Retina (tissue), 1 donor: ENCODE data around the gene NHSL2.
"Not testable (repeated sequence)": the region's sequence is repeated elsewhere in the genome, so short reads cannot be mapped to it uniquely, and the experiment has no call there.

Experiments used
- DNase-seq: peaks from one replicate; pipeline ENCODE4 v3.0.0-alpha.2; 2016

NHSL2 gene

DNA sequence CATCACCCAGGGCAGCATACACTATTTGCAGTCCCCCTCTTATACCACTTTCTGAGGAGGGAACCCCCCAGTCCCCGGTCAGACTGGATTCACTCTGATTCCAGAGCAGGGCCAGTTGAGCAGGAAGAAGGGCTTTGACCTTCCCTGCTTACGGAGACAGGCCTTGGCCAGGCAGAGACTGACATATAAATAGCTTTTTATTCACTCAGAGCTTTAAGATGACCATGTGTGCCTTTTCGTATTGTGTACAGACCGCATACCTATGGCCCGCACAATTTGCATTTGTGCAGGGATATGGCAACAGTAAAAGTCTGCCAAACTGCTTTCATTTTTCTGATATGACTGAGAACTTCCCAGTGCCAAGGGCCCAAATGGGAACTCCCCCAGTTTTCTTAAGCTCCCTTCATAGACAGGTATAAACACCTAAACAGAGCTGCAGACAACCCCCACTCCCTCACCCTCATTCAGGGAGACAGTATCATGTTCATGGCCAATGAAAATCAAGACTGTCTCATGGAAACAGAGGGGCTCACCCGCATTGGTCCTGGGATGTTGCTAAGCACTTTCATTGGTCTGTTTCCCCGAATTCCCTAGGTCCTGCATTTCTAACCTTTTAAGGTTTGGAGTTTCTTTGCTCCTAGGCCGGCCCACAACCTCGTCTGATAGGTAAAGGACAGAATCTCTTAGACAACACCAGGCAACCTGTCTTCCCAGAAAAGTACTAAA is 135.1 kb downstream of the NHSL2 start:
- DNase-seq, result no peak

DNA sequence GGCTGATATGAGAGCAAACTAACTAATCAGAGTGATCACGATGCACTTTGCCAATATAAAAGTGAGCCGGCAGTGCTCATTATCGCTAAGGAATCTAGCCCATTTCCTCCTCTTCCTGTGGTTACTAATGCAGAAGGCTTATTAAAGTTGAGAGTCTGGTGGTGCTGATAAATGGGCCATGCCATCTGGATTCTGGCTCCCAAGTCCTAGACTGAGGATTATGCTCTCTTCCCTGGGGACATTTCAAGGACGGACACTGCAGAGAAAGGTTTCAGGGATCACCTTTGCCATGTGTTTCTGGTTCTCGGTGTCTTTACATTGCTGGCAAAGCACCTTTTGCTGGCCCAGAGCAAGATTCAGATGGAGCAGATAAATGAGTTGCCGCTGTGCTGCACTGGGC is 135.8 kb downstream of the NHSL2 start:
- no peak for DNase-seq

DNA sequence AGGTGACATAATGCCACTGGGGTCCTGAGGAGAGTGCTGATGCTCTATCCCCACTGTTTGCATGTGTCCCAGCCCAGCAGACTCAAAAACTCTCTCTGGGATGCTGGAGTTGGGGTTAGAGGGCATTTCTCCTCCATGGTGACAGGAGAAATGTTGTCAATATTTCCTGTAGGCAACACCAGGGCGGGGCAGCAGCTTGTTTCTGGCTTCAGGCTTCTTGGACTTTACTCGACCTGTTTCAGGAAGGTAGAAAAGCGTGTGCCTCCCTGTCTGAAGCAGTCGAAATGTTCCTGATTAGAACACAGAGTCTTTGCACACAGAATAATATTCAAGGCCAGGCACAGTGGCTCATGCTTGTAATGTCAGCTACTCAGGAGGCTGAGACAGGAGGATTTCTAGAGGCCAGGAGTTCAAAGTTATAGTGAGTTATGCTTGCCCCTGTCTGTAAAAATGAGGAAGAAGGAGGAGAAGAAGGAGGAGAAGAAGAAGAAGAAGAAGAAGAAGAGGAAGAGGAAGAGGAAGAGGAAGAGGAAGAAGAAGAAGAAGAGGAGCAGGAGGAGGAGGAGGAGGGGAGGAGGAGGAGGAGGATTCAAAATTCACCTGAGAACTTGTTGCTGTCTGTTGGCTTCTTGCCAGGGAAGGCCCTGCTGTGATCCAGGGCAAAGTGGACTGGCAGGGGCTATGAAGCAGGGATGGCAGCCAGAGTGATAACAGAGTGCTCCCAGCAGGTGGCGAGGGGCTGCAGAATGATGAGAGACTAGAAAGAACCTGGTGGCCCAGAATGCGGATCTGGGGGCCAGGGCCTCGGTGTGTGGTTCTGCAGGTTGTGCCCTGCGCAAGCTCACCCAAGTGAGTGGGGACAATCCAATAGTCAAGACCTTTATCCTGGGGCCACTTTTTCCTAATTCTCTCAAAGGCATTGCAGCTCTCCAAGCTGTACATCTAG is 138.1 kb downstream of the NHSL2 start:
- no peak for DNase-seq

DNA sequence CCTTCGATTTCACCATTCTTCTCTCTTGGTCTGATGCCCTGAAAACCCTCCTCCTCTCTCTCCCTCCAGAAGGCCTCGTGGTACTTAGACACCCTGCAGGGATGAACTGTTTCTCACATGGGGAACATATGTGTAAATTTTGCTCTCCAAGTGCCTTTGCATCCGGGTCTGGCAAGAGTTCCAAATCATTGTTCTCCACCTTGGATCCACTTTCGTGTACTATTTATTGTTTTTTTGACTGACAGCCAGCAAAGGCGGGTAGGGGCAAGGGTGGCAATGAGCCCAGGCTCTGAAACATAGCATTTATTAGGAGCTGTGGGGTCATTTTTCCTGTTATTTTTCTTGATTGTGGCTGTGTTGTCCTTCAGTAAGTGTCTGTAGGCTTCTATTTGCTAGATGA is 139.4 kb downstream of the NHSL2 start:
- no peak for DNase-seq

DNA sequence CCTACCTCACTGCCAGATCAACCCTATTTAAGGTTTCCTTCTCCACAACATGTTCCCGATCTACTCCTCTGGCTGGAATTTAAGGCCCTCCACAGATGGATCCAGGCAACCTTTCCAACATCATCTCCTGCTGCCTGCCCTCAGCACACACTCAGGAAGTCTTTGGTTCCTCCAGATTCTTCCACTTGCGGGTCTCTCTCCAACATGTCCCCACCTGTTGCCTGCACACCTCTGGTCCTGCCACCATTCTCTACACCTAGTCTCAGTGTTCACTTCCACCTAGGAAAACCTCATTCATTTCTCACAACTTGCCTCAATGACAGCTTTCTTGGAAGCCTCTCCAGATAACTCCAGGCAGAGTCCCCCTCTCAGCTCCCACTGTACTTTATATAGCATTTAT is 140.9 kb downstream of the NHSL2 start:
- DNase-seq, result no peak

DNA sequence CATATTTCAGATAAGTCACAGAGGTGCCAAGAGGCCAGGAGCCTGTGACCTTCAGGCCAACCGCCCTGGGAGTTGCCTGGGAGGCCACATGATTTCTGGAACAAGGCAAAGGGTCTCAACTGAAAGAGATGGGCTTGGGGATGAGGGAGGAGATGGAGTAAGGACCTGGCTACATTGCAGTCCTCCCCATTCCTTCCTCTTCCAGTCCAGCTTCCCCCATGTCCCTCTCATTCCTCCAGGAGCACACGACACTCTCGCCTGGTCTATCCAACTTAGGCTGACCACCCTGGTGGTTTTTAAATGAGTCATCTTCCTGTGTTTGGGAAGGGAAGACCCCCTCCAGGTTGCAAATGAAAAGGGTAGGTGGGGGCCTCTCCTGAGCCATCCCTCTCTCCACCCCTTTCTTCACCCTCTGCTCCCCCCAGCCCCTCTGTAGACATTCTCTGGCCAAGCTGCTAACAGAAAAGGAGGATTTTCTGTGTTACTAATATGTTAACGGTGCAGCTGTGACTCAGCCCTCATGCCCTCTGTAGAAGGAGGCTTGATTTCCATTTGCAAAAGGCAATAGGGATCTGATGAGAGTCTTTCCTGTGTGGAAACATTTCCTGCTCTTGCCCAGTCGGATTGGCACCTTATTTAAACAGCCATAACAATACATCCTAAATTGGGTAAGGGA is 141.9 kb downstream of the NHSL2 start:
- DNase-seq, result no peak

DNA sequence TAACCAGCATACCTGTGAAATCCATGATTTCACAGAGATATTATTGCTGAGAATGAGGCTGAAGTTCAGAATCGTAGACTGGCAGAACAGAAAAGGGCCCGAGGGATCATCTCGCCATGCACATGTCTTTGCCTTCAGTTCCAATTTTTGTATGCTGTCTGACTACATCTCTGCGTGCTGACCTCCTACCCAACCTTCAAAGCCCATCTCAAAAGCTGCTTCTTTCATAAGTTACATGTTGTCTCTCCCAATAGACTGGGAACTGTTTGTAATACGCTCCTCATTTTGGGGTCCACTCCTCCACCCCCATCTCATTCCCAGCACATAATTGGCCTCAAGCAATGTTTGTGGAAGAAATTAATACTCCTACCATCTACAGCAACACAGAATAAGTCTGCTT is 142.9 kb downstream of the NHSL2 start:
- no peak for DNase-seq

DNA sequence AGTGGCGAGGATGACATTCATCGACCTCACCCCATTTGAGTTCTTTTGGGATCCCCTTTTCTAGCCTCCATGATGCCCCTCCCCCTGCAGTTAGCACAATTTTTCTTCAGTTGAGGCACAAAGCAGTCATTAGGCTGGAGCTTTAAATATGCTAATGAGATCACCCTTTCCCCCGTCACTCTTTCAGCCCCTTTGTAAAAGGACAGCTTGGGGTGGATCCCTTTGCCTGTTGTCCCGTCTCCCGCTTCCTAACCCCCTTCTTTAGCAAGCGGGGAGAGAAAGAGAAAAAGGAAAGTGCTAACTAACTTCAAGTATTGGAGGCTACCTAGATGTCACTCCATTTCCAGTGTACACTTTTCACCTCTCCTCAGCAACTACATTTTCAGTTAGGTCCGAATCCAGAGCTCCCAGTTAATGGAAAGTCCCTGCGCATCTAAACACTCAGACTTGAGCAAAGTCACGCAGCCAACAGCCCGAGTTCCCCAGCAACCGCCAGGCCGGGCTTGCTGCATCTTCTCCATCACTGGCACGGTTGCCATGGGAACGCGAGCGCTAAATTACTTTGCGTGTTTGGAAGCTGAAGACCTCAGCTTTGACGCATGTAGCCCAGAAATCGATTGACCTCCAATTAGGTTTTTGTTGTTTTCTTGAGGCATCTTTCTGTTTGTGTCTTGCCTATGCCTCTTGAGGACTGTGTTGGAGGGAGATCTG is 144.3 kb downstream of the NHSL2 start:
- DNase-seq, result peak; percentile 50

DNA sequence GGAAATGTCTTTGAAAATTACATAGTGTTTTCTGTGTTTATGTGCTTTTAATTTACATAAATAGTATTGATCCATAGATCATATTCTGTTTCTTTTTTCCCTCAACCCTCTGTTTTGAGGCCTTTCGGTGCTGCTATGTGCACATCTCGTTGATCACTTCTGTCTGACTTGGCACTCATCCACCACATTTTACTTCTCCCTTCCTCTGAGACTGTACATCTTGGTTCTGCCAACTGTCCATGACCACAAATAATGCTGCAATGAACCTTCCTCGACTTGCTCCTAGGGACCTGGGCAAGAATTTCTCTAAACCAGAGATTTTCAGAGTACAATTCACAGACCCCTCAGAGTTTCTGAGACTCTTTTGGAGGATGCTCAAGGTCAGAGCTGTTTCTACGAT is 146.7 kb downstream of the NHSL2 start:
- no peak for DNase-seq

DNA sequence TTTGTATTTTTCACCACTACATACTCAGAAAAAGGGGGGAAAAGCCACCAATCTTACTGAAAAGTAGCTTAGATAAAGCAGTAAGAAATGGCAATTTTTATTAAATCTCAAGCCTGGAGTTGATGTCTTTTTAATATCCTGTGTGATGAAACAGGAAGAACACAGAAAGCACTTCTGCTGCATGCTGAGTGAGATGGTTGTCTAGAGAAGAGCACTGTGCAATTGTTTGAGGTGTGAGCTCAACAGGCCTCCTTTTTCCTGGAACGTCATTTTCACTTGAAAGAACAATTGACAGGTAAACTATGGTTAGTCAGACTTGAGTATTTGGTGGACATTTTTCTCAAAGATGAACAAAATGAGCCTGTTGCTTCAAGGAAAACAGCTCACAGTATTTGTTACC is 147.2 kb downstream of the NHSL2 start:
- no peak for DNase-seq

DNA sequence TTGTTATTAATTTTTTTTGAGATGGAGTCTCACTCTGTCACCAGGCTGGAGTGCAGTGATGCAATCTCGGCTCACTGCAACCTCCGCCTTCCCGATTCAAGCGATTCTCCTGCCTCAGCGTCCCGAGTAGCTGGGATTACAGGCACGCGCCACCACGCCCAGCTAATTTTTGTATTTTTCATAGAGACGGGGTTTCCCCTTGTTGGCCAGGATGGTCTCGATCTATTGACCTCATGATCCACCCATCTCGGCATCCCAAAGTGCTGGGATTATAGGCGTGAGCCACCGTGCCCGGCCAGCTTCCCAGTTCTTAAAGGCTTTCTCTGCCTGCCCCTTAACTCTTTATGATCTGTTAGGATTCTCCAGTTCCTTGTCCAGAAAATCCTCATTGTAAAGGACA is 147.7 kb downstream of the NHSL2 start:
- not testable (repeated sequence) for DNase-seq

DNA sequence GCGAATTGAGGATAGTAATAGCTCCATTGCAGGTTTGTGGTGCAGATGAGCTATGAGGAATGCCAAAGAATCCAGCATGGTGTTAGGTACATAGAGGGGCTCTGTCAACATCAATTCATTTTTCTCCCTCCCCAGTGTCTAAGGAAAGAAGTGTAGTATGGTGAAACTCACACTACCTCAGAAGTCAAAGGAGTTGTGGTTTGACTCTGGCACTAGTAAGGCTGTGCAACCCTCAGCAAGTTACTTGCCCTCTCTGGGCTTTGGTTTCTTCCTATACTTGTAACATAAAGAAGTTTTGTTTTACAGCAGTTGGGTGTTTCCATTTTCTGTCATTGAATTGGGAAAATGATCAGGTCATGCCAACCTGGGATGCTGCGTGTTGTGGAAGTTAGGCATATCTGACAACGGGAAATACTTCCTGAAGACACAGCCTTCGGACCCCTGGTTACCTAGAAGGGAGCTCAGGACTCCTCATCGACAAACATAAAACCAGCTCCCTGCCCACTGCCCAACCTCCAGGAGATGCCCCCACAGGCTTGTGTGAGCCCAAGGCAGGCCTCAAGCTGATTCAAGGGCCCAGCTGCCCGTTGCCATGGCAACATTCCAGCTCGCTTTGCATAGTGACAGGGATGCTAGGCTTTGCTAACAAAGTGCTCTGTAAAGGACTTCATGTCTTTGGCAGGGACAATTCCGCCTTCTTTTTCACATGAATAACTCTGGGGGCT is 149.7 kb downstream of the NHSL2 start:
- DNase-seq, result peak; percentile 63

DNA sequence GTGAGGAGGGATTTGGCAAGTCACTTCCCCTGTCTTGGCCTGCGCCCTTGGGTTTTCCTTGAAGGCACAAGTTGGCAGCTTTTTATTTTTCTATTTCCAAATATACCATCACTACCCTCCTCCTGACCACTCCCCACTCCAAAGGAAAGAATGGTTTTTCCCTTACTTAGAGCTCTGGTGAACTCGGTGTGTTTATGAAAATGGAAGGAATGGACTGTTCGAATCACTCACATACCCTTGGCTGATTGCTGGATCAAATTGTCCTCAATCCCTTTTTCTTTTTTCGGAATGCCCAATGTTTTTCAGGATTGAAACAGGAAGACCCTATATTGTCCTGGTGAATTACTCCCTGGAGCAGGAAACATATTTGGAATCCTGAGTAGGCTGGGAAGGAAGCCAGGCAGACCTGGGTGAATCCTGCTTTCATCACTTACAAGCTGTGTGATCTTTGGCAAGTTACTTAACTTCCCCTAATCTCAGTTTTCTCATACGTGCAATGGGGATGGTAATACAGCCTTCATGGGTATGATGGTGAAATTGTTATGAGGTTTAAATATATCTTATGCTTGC is 150.4 kb downstream of the NHSL2 start:
- no peak for DNase-seq

DNA sequence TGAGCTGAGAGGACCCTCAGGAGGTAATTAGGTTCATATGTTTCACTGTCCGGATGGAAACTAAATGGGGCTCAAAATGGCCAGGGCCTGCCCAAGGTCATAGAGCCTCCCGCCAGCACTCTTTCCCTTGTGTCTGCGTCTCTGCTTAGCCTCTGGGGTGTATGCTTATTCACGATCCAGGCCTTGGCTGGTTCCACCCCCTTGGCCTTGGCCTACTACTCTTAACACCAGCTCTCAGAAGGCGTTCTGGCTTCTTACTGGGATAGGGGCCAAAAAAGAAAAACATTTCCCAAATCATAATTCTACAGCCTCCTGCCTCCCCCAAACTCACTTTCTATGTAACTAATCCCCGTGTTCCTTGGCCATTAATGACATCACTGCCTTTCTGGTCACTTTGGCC is 152.3 kb downstream of the NHSL2 start:
- DNase-seq, result no peak

DNA sequence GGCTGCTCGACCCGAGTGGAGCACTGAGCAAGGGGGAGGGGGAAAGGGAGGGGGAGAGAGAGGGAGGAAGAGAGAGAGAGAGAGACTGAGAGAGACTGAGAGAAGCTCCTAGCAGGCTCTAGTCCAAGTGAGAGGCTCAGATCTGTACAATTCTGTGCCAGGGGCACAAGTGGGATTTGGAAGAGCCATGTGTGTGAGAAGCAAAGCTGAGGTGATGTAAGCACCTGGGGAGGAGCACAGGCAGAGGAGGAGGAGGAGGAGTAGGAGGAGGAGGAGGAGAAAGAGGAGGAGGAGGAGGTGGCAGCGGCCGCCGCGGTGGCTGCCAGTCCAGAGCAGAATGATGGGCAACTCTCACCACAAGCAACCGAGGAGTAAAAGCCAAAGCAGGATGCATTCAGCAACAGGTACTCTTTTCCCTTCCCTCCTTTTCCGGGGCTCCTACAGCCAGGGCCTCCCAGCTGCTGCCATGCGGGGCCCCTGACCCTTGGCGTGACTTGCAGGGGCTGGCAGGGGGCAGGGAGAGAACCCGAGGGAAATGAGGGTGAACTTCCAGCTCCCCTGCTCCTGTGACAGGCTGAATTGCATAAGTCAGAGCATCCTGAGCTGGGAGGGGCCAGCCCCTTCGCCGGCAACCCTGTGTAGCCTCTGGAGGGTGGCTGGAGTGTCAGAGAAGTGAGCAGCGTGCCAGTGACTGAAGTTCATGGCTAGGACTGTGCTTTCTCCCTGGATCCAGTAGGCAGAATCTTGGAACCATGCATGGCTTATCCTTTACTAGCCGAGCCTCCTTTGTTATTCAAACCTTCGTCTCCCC is 158.9 kb downstream of the NHSL2 start:
- no peak for DNase-seq

DNA sequence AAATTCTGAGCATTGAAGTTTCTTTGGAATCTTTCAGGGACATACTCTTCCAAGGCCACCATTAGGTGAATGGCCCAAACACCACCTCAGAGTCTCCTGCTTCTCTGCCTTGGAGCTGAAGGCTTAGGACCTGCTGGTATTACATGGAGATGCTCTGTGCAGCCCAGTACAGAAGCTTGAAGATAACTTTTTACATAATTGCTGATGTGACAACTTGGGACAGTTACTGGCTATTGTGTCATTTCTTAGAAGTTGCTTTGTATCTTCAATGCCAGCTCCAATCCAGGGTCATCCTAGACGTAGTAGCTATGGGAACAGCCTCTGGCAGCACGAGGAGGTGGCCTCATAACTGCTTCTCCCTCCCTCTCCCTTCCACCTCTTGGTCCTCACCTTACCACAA is 160.6 kb downstream of the NHSL2 start:
- no peak for DNase-seq

DNA sequence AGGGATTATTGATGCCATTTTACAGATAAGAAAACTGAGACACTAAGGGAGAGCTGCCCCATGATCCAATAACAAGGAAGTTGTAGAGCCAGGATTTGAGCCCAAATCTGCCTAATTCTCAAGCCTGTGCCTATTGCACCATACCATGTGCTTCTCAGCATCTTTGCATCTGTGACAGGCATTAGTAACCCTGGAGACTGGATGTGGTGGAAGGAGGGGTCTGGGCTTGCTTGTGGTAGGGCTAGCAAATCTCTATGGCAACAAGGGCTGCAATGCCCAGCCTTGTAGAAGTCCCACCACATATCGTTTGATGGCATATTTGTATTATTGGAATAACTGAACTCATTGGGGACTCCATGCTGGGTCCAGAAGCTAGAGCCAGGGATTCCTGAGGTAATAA is 163.0 kb downstream of the NHSL2 start:
- DNase-seq, result no peak

DNA sequence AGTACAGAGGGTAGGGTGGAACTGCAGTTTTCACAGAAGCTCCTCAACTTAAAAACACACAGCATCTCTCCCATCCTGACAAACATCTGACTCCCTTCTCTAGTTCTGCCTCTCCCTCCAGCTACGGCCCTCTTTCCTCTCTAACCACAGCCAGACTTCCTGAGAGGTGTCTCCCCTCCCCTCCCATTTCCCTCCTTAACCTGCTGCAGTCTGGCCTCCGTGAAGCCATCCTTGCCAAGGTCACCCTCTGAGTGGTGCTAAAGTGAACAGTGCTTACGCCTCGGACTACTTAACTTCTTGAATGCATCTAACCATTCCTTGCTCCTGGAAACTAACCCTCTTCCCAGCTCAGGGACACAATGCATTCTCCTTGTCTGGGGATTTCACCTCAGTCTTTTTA is 167.8 kb downstream of the NHSL2 start:
- DNase-seq, result no peak

DNA sequence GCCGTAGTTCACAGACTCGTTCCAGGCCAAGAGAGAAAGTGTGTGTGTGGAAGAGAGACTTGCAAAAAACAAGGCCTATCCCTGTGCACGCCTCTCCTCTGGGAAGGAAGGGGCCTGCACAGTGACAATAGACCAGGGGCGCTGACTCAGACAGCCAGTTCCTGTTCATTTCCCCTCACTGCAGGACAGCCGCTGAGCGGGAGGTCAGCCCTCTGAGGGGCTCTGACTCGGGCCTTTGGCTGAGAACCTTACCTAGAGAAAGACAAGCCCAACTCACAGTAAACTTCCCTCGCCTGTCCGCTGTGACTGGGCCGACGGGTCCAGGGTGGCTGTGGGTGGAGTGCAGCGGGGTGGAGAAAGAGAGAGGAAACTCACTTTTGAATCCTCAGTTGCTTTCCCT is 169.0 kb downstream of the NHSL2 start:
- no peak for DNase-seq

DNA sequence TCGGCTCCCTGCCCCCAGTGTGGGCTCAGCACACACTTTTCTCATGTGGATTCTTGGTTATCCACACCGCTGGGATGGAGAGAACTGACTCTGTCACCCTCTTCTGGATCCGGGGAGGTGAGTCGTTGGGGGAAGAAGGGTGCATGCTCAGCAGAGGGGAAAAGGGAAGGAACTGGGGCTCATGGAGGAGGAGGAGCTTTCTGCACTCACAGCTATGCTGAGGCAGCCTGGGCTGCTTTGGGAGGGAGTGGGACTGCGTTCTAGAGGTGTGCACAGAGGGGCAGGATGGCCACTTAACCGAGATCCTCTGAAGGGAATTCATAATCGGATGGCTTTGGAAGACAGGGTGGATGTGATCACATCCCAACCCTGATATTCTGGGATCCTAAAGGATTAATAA is 169.5 kb downstream of the NHSL2 start:
- no peak for DNase-seq

DNA sequence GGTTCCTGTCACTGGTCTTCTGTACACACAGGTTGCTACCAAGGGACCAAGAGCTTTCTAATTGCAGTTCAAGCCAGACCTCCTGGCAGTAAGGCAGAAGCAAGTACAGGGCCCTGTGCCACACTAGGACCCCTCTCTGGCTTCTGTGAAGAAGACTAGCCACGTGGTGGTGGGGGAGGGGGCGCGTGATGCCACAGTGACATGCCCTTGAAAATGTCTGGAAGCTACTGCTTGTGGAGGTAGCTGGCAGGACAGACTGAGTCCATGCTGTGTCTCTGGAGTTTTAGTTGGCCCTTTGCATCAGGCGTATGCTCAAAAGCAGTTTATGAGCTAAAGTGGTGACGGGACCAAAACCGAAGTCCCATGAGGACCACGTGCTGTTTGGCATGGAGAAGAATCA is 170.2 kb downstream of the NHSL2 start:
- no peak for DNase-seq
